Activated B cell treated with CpG ODN at 0.5 μM for 24 hours (primary cell): ENCODE measurements around the gene CD79A. TPM values are rescaled to one million over a fixed set of nuclear protein-coding genes. Genes with fewer than 3 reads are reported as not detected.

Experiments used
- ATAC-seq: fragments of 200-7000 bp; cut with Tn5 transposase; one replicate; pipeline ENCODE4 v1.10.0; 2021; ENCODE audit warnings: low read depth, mild to moderate bottlenecking, moderate library complexity
- CTCF ChIA-PET: fragments of 350-600 bp; sonication (Branson Sonifier 250); formaldehyde crosslinking; loops from one replicate; lab custom pipeline; 2021; ENCODE audit warnings: antibody characterized with exemption; lab: Charles Lee
- POLR2A ChIA-PET: fragments of 350-600 bp; sonication (Branson Sonifier 250); formaldehyde crosslinking; loops from one replicate; lab custom pipeline; 2021; ENCODE audit warnings: antibody characterized with exemption; lab: Charles Lee
- DNase-seq: peaks from one replicate; pipeline ENCODE4 v3.0.0; 2022
- H3K27ac Mint-ChIP-seq: one replicate; pipeline ENCODE4 v1.8.0; 2020; ENCODE audit warnings: mixed read lengths
- H3K27me3 Mint-ChIP-seq: one replicate; pipeline ENCODE4 v1.8.0; 2021; ENCODE audit warnings: mixed read lengths
- H3K36me3 Mint-ChIP-seq: one replicate; pipeline ENCODE4 v1.8.0; 2021; ENCODE audit warnings: low read depth, mixed read lengths
- H3K4me1 Mint-ChIP-seq: one replicate; pipeline ENCODE4 v1.8.0; 2021; ENCODE audit warnings: mixed read lengths
- H3K4me3 Mint-ChIP-seq: one replicate; pipeline ENCODE4 v1.8.0; 2020; ENCODE audit warnings: mild to moderate bottlenecking, mixed read lengths
- H3K9me3 Mint-ChIP-seq: one replicate; pipeline ENCODE4 v1.8.0; 2020; ENCODE audit warnings: mixed read lengths
- intact Hi-C: fragments of 100-400 bp; cut with micrococcal nuclease; formaldehyde crosslinking; loops from one replicate; pipeline ENCODE4 v1.15.1; 2024
- total RNA-seq: library from RNA; stranded (reverse); gene quantifications from 2 replicates; pipeline ENCODE4 v1.2.3, GENCODE V29; 2022
- TF ChIP-seq, protein P1 (sequence below): fragments of 200-600 bp; IDR thresholded peaks from one replicate; pipeline ENCODE4 v1.8.0; 2022; ENCODE audit warnings: antibody characterized with exemption, mild to moderate bottlenecking

The CD79A gene
- total RNA-seq, 1 donor from 2014 or later = 889 TPM

DNA sequence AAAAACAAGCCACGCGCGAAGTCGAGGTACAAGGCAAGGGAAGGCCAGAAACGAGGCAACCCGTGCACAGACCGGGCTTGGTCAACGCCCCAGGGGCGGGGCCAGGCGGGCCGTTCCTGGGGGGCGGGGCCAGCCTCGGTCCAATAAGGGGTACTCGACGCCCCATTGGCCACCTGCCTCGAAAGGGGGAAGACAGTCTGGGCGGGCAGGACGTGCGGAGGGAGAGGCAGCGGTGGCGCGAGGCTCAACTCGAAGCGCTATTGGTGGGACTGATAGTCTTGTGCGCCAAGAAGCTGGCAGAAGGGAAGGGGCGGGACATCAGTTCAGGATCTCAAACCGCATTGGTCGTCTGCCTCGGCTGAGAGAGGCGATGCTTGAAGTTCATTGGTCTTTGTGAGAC lies 32.5 kb upstream of the CD79A start, which contains the start of gene LYPD4:
TSS of gene LYPD4 (minus strand) at position 83 of the 400 bp plus-strand sequence. CDS start 5,398 bp downstream, outside the sequence.
- Mint-ChIP-seq H3K9me3 (no peaks in the 10 kb centered on the region), H3K4me1 (no peaks in the 10 kb centered on the region), H3K36me3 (no peaks in the 10 kb centered on the region), H3K27me3 (peaks cover 7% of the 10 kb centered on the region), H3K4me3 (no peak within 1 kb of the TSS), H3K27ac (no peak within 1 kb of the TSS)
- DNase-seq (no peak), ATAC-seq (no peak)
- ChIA-PET CTCF (no interaction called here), POLR2A (no interaction called here)
- intact Hi-C loops = no loop called here
- TF ChIP-seq, protein P1, sequence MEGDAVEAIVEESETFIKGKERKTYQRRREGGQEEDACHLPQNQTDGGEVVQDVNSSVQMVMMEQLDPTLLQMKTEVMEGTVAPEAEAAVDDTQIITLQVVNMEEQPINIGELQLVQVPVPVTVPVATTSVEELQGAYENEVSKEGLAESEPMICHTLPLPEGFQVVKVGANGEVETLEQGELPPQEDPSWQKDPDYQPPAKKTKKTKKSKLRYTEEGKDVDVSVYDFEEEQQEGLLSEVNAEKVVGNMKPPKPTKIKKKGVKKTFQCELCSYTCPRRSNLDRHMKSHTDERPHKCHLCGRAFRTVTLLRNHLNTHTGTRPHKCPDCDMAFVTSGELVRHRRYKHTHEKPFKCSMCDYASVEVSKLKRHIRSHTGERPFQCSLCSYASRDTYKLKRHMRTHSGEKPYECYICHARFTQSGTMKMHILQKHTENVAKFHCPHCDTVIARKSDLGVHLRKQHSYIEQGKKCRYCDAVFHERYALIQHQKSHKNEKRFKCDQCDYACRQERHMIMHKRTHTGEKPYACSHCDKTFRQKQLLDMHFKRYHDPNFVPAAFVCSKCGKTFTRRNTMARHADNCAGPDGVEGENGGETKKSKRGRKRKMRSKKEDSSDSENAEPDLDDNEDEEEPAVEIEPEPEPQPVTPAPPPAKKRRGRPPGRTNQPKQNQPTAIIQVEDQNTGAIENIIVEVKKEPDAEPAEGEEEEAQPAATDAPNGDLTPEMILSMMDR = no peak

DNA sequence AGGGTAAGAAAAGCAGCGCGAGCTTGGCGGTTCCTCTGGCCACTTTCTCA lies 32.3 kb upstream of the CD79A start, which contains the start of gene DMRTC2:
TSS of gene DMRTC2 (plus strand) at position 42 of the 50 bp plus-strand sequence. CDS start 2,387 bp downstream, outside the sequence.
- Mint-ChIP-seq H3K4me3 (no peak within 1 kb of the TSS), H3K9me3 (no peaks in the 10 kb centered on the region), H3K27me3 (peaks cover 7% of the 10 kb centered on the region), H3K27ac (no peak within 1 kb of the TSS), H3K4me1 (no peaks in the 10 kb centered on the region), H3K36me3 (no peaks in the 10 kb centered on the region)
- ChIA-PET POLR2A (no interaction called here), CTCF (no interaction called here)
- intact Hi-C loops = no loop called here
- DNase-seq (no peak), ATAC-seq (no peak)
- TF ChIP-seq, protein P1 = no peak

DNA sequence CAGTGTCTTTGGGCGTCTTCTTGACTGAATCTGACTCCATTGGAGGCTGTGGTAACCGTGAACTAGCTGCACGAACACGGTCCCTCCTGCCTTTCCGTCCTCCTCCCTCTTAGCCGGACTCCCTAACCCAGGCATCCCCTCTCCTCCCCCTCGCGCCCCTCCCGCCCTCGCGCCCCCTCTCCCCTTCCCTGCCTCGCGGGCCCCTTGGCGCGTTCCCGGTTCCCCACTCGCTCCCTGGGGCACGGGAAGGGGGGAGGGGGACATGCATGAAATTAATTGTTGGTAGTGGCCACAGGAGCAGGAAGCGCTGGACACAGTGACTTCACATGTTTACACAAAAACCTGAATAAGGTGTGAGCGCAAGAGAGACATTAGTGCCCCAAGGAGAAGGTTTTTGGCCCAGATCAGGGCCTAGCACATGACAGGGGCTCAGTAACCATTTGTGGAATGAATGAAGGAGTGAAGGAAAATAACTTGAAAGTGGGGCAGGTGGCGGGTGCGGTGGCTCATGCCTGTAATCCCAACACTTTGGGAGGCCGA lies 32.0 kb upstream of the CD79A start:
- Mint-ChIP-seq H3K4me1 (no peaks in the 10 kb centered on the region), H3K9me3 (no peaks in the 10 kb centered on the region), H3K27ac (no peak overlapping the region), H3K27me3 (peaks cover 6% of the 10 kb centered on the region), H3K36me3 (no peaks in the 10 kb centered on the region), H3K4me3 (no peak overlapping the region)
- POLR2A ChIA-PET = no interaction called here
- TF ChIP-seq, protein P1 = no peak
- intact Hi-C loops = no loop called here
- ATAC-seq = no peak
- no peak for DNase-seq
- CTCF ChIA-PET = no interaction called here

DNA sequence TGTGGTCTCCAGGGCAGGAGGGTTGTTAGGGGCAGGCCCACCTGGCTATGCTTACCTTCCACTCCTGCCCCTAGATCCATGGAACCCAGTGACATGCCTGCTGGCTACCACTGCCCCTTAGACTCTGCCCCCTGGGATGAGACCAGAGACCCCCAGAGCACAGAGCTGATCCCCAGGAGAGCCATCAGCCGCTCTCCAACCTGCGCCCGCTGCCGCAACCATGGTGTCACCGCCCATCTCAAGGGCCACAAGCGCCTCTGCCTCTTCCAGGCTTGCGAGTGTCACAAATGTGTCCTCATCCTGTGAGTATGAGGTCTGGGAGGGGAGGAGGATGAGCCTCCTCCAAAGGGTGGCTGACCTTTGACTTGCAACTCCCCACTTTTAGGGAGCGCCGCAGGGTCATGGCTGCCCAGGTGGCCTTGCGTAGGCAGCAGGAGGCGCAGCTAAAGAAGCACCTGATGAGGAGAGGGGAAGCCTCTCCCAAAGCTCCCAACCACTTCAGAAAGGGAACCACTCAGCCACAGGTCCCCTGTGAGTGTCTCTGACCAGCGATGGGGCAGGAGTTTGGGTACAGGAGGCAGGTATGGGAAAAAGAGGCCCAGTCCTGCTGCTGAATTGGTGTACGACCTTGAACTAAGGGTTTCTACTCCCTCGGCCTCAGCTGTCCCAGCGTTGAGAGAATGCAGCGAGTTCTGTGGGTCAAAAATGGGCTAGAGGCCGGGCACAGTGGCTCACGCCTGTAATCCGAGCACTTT lies 29.6 kb upstream of the CD79A start:
- CTCF ChIA-PET = interaction anchor here (0.6 kb wide), 1 partner anchor 12 kb away, joined by 3 read pairs; no protein-coding TSS in a partner anchor
- TF ChIP-seq, protein P1 = no peak

DNA sequence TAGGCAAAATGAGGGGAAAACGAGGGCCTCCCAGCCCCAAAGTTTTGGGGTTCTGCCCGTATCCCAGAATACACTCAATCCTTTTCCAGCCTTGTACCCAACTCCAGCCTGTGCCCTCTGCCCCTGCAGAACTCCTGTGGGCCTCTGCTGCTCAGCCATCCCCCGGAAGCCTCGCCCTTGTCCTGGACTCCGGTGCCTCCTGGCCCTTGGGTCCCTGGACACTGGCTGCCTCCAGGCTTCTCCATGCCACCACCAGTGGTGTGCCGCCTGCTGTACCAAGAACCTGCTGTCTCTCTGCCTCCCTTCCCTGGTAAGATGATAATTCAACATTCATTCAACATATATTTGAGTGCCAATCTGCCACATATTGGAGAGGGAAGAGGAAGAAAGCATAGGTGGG lies 28.4 kb upstream of the CD79A start:
- H3K27me3 Mint-ChIP-seq = peaks cover 2% of the 10 kb centered on the region
- POLR2A ChIA-PET = no interaction called here
- TF ChIP-seq, protein P1 = no peak
- no peaks in the 10 kb centered on the region for H3K36me3 Mint-ChIP-seq
- ATAC-seq (no peak), DNase-seq (no peak)
- intact Hi-C loops = no loop called here
- H3K4me3 Mint-ChIP-seq = no peak overlapping the region
- CTCF ChIA-PET = no interaction called here
- H3K9me3 Mint-ChIP-seq = no peaks in the 10 kb centered on the region
- no peaks in the 10 kb centered on the region for H3K4me1 Mint-ChIP-seq
- H3K27ac Mint-ChIP-seq = no peak overlapping the region

More for the DNA sequence above, 29.6 kb upstream of the CD79A start:
- Mint-ChIP-seq H3K4me3 (no peak overlapping the region), H3K27ac (no peak overlapping the region), H3K4me1 (no peaks in the 10 kb centered on the region), H3K9me3 (no peaks in the 10 kb centered on the region), H3K27me3 (peaks cover 2% of the 10 kb centered on the region), H3K36me3 (no peaks in the 10 kb centered on the region)
- intact Hi-C loops = no loop called here
- DNase-seq (no peak), ATAC-seq (no peak)
- POLR2A ChIA-PET = interaction anchor here (0.7 kb wide), 1 partner anchor 224 kb away, joined by 4 read pairs; no protein-coding TSS in a partner anchor
